ENCODE data around the gene FAM184B. TPM values are rescaled to one million over a fixed set of nuclear protein-coding genes. Genes with fewer than 3 reads are reported as not detected.
A peak's percentile ranks its signal among the peaks of the same experiment; 100 is the strongest.

FAM184B gene
- under 1 TPM; 0.47 to 0.94 (median 0.60) TPM for polyA plus RNA-seq (ENCODE audit: insufficient read length in 4 of 4)

GRCh38 chr4:17781300-17782287, at the start of gene FAM184B:
FAM184B (minus strand) TSS chr4:17781621; CDS start chr4:17781299, 322 bp downstream.
- DNase-seq (ENCODE audit: low read depth in 4 of 4, low spot score in 2 of 4): no peak

GRCh38 chr4:17823871-17824669, 42.6 kb upstream of the FAM184B start:
- DNase-seq (ENCODE audit: low read depth in 4 of 4, low spot score in 2 of 4): no peak

GRCh38 chr4:17817027-17817426, 35.6 kb upstream of the FAM184B start:
- peak in 1 of 4 donors; percentile 49 for DNase-seq (ENCODE audit: low read depth in 4 of 4, low spot score in 2 of 4)

DNA sequence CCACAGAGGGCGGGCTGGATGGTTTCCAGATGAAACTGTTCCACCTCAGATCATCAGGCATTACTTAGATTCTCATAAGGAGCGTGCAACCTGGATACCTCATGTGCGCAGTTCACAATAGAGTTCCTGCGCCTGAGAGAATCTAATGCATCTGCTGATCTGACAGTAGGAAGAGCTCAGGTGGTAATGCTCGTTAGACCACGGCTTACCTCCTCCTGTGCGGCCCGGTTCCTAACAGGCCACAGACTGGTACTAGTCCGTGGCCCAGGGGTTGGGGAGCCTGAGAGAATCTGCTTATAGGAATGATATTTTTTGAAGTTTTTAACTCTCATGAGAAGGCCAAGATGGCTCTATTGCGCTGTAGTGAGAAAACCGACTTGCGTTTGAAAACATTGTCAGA, 34.7 kb upstream of the FAM184B start:
- DNase-seq (ENCODE audit: low read depth in 4 of 4, low spot score in 2 of 4): no peak

GRCh38 chr4:17814140-17814539, 32.7 kb upstream of the FAM184B start:
- no peak for DNase-seq (ENCODE audit: low read depth in 4 of 4, low spot score in 2 of 4)

GRCh38 chr4:17812801-17813200, 31.4 kb upstream of the FAM184B start:
- DNase-seq (ENCODE audit: low read depth in 4 of 4, low spot score in 2 of 4): no peak

DNA sequence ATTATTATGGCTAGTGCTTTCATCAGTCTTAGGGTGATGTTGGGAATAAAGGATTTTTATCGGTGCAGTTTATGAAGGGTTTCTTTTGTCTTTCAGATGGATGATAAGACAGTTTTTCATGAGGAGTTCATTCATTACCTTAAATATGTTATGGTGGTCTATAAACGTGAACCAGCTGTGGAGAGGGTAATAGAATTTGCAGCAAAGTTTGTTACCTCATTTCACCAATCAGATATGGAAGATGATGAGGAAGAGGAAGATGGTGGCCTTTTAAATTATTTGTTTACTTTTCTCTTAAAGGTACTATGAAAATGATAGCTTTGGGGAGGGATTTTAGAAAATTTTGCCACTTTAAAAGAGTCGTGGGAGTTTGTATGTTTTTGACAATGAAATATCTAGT, 30.7 kb upstream of the FAM184B start:
- no peak for DNase-seq (ENCODE audit: low read depth in 4 of 4, low spot score in 2 of 4)

DNA sequence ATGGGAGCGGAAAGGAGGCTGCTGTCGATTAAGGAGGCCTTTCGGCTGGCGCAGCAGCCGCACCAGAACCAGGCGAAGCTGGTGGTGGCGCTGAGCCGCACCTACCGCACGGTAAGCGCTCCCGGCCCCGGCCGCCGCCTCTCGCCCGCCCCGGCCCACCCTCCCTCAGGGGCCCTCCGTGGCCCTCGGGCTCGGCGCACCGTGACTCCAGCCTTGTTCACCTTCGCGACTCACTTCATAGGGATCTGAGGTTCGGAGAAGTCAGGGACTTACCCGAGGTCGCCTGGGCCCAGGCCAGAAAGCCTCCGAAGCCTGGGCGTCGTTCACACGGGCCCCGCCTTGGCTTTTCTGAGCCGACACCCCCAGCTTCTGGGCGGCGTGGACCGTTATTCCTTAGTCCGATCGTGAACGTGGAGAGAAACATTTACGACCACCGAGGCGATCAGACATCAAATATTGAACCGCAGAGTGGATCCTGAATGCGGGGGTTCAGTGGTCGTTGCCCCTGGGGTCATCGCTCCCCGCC, 29.7 kb upstream of the FAM184B start:
- DNase-seq (ENCODE audit: low read depth in 4 of 4, low spot score in 2 of 4): no peak

- DNase-seq (ENCODE audit: low read depth in 4 of 4, low spot score in 2 of 4): peak; percentile 97 to 99 (median 98)
These were observed 29.0 kb upstream of the FAM184B start, which contains the start of the genes DCAF16 and NCAPG for GRCh38 chr4:17810260-17811077. DCAF16 (minus strand) TSS chr4:17810757; CDS start chr4:17804141, 6,616 bp downstream. NCAPG (plus strand) TSS chr4:17810979; CDS start chr4:17811078, 99 bp downstream.

DNA sequence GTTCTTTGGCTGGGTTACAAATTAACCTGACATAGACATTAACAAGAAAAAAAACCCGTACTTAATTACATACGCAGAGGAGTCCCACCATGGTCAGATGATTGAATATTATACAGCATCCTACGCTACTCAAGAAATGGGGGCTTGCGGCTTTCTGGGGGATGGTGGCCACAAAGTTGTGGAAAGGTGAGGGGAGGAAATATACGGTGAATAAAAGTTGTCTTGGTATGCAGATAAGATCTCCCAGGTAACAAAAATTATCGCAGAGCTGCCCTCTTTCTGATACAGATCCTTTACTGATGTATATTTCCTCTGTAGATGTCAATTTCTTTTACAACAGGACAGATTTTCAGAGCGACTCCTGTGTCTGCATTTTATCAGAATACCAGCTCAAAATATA, 28.2 kb upstream of the FAM184B start:
- DNase-seq (ENCODE audit: low read depth in 4 of 4, low spot score in 2 of 4): no peak

- DNase-seq (ENCODE audit: low read depth in 4 of 4, low spot score in 2 of 4): no peak
These were observed 26.0 kb upstream of the FAM184B start for GRCh38 chr4:17807446-17807845.

DNA sequence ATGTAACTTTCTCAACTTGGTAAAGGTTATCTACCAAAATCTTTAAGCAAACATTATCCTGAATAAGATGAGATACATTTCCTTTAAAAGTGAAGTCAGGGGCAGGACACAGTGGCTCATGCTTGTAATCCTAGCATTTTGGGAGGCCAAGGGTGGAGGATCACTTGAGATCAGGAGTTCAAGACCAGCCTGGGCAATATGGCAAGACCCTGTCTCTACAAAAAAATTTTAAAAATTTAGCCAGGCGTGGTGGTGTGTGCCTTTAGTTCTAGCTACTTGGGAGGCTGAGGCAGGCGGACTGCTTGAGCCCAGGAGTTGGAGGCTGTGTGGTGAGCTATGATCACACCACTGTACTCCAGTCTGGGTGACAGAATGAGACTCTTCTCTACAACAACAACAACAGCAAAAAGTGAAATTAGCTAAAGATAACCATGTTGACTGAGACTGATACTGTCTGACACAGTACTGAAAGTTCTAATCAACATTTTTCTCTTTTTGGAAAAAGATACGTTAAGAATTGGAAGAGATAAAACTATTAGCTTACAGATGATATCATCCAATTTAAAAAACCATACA, 24.2 kb upstream of the FAM184B start:
- no peak for DNase-seq (ENCODE audit: low read depth in 4 of 4, low spot score in 2 of 4)

DNA sequence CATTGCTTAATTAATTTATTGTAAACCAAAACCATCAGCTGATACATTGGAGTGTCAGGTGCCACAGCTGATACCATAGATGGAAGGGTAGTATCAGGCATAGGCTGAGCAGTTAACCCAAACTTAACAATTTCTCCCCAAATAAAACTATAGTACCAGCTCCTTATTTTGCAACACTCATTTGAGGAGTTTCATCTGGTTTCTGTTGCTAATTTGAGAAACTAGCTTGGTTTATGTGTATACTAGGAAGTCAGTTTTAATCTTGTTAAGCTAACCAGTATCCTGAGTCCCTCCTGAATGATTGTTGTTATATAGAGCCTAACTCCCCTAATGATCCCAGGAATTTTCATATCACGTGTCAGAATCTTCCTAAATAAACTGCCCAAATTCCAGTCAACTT, 16.4 kb upstream of the FAM184B start:
- no peak for DNase-seq (ENCODE audit: low read depth in 4 of 4, low spot score in 2 of 4)

GRCh38 chr4:17794730-17795129, 13.3 kb upstream of the FAM184B start:
- no peak for DNase-seq (ENCODE audit: low read depth in 4 of 4, low spot score in 2 of 4)

DNA sequence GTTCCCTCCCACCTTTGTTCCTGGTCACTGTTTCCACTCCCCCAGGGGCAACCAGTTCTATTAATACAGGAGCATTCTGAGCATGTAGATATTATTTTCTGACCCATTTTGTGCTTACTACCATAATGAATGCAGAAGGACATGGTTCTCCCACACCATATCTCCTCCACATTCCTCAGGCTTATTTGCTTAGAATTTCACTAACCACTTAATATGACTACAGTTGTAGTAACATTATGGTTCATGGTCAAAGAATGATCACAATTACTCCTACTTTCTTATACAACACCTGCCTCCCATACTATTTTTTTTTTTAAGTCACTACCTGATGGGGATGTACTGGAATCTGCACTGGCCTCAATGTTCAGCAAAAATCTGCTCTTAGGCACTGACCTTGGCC, 7.5 kb upstream of the FAM184B start:
- DNase-seq (ENCODE audit: low read depth in 4 of 4, low spot score in 2 of 4): no peak

DNA sequence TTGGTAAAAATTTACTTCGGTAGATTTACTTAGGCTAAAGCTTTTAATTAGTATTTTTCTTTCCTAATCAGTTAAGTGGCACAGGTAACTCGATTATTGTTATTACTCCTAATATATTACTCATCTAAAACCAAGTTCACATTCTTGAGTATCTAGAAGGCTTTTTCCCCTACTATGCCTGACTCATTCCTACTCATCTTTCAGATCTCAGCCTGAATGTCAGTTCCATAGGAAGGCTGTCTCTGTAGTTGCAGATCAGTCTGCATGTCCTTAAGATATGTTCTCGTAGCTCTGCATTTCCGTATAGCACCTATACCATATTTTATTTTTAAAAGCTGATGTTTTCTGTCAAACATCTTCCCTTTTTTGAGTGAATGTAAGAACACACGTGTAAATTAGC, 5.9 kb upstream of the FAM184B start:
- DNase-seq (ENCODE audit: low read depth in 4 of 4, low spot score in 2 of 4): no peak

DNA sequence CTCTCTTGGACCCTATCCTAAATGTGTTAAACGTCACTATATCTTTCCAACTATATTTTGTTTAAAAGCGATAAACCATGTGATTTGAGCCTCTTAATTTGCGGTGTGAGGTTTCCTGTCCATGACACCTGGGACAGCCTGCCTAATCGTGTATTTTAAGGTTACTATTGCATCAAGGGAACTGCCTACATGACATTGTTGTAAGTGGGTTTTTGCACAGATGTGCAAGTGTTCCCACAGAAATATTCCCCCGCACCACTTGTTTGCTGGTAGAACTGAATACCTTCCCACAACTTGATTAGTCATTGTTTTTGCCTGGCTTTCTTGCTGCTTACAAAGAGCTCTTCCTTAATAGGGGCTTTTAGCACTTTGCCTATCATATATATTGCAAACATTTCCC, 5.1 kb upstream of the FAM184B start:
- DNase-seq (ENCODE audit: low read depth in 4 of 4, low spot score in 2 of 4): no peak

- DNase-seq (ENCODE audit: low read depth in 4 of 4, low spot score in 2 of 4): no peak
These were observed 4.4 kb upstream of the FAM184B start for GRCh38 chr4:17785858-17786257.

DNA sequence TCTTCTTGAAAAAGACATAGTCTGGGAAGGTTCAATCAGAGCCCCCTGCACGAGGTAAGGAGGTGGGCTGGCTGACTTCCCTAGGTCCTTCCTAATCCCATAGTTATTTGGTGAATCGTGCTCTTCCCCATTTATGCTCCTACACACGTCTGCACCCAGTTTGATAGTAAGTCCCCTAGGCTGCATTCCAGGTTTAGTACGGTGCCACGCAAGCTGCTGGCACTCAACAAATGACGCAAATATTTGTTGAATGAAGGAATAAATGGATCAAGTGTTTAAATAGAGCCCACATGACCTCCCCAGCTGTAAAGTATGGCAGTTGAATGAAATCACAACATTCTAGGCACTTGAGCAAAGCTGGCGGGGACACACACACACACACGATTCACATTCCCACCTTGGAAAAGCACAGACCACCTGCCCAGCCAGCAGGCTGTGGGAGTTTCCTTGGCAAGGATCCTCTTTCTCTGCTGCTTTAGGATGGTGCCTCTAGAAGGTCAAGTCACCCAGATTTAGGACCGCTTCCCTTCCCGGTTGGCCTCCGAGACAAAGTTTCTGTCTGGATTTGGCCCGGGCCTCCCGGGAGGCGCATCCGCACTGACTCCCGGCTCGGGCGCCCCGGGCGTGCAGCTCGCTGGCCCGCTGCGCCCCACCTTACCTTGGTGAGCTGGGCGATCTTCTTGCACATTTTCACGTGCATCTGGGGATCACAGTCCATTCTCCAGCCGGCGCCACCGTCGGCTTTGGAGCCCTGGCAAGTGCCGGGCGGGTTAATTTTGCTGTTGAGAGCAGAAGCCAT, 721 bp downstream of the FAM184B start:
- DNase-seq (ENCODE audit: low read depth in 4 of 4, low spot score in 2 of 4): no peak
